Epithelial cell of esophagus (primary cell): Measurements from ENCODE around the gene KXD1.

Experiments
- DNase-seq: peaks from one replicate; pipeline ENCODE4 v3.0.0; 2010; ENCODE audit warnings: low read depth
- H3K4me3 ChIP-seq: 2 replicates; pipeline ENCODE4 v1.5.1; 2011; ENCODE audit warnings: mild to moderate bottlenecking, low read length, control low read depth
- TF ChIP-seq, protein P1 (sequence below): IDR thresholded peaks from 2 replicates; pipeline ENCODE4 v1.5.1; 2011; ENCODE audit warnings: low read depth, mild to moderate bottlenecking, low read length, control low read depth, inconsistent platforms; ENCODE audit not compliant: insufficient read depth; ENCODE audit errors: missing control alignments

The KXD1 gene

DNA sequence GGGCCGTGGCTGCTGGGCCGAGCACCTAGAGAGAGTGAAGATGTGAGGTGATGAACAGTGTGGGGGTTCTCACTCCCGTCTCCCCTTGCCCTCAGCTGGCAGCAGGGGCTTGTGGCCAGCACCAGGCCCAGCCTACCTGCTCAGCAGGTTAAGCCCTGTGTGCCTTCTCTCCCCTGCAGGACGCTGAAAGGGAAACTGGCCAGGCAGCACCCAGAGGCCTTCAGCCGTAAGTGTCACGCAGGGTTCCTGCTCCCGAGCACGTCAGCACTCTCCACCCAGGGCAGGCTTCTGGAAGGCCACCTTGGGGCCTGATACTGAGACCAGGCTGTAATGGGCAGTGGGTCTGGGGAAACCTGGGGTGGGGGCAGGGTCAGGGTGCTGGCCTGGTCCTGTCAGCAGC lies 9.3 kb downstream of the KXD1 start:
- TF ChIP-seq, protein P1, sequence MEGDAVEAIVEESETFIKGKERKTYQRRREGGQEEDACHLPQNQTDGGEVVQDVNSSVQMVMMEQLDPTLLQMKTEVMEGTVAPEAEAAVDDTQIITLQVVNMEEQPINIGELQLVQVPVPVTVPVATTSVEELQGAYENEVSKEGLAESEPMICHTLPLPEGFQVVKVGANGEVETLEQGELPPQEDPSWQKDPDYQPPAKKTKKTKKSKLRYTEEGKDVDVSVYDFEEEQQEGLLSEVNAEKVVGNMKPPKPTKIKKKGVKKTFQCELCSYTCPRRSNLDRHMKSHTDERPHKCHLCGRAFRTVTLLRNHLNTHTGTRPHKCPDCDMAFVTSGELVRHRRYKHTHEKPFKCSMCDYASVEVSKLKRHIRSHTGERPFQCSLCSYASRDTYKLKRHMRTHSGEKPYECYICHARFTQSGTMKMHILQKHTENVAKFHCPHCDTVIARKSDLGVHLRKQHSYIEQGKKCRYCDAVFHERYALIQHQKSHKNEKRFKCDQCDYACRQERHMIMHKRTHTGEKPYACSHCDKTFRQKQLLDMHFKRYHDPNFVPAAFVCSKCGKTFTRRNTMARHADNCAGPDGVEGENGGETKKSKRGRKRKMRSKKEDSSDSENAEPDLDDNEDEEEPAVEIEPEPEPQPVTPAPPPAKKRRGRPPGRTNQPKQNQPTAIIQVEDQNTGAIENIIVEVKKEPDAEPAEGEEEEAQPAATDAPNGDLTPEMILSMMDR = no peak
- no peak for DNase-seq
- H3K4me3 ChIP-seq = no peak overlapping the region

DNA sequence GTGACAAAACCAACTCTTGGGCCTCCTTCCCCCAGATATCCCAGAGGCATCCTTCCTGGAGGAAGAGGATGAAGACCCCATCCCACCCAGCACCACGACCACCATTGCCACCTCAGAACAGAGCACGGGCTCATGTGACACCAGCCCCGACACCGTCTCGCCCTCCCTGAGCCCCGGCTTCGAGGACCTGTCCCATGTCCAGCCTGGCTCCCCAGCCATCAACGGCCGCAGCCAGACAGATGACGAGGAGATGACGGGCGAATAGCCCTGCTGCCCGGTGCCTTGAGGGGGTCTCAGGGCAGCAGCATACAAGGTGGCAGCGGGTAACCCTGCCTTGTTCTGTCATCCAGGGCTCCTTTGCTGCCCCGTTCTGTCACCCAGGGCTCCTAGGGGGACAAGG lies 10.7 kb downstream of the KXD1 start:
- no peak overlapping the region for H3K4me3 ChIP-seq
- DNase-seq = no peak
- TF ChIP-seq, protein P1 = no peak

DNA sequence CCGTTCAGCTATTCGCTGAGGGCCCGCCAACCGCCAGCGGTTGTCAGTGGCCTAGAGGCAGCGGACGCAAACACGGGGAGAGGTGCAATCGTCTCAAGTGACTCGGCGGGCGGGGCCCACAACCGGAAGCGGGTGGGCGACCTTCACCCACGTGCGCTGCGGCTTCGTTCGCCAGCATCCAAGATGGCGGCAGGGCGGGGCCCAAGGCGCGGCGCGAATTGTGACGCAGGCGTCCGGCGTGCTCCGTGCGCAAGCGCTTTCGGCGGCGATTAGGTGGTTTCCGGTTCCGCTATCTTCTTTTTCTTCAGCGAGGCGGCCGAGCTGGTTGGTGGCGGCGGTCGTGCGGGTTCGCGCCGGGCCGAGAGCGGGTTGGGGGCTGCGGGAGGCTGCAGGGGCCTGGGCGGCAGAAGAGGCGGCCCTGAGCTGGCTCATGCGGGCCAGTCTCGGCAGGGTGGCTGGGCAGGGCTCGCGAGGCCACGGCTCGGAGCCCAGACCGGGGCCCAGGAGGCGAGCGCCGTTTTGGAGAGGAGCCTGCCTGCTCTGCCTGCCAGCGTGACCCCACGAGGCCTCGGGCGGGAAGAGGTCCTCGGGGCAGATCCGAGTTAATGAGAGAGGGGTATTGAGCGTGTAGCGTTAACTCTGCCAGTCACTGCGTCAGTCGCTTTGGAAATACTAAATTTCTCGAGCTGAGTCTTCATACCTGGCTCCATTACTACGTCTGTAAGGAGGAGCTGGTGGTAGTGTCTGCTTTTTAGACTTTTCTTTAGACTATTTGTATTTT lies 14.1 kb downstream of the KXD1 start, which contains the start of gene UBA52:
TSS of gene UBA52 (plus strand) at position 294 of the 781 bp plus-strand sequence. CDS start 1,444 bp downstream, outside the sequence.
- peak within 1 kb of the TSS; percentile 98 for H3K4me3 ChIP-seq
- TF ChIP-seq, protein P1 = no peak
- DNase-seq = peak; percentile 99

DNA sequence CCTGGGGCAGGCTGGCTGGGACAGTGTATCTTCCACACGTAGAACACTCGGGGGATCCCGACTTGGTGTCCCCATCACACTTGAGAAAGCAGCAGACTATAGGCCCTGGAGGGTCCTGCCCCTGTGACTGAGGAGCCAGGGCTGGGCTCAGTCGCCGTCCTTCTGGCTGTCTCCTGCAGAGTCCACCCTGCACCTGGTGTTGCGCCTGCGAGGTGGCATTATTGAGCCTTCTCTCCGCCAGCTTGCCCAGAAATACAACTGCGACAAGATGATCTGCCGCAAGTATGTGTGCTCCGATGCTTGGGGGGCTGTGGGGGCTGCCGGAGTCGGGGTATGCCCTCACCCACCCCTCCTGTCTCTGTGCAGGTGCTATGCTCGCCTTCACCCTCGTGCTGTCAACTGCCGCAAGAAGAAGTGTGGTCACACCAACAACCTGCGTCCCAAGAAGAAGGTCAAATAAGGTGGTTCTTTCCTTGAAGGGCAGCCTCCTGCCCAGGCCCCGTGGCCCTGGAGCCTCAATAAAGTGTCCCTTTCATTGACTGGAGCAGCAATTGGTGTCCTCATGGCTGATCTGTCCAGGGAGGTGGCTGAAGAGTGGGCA lies 17.1 kb downstream of the KXD1 start:
- no peak for DNase-seq
- TF ChIP-seq, protein P1 = no peak
- no peak overlapping the region for H3K4me3 ChIP-seq

DNA sequence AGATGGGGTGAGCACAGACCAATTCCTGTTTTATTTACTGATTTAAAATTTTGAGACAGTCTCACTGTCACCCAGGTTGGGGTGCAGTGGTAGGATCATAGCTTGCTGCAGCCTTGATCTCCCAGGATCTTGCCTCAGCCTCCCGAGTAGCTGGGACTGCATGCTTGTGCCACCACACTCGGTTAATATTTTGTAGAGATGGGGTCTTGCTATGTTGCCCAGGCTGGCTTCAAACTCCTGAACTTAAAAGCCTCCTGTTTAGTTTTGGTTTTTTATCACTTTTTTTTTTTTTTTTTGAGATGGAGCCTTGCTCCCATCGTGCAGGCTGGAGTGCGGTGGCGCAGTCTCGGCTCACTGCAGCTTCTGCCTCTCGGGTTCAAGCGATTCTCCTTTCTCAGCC lies 18.7 kb downstream of the KXD1 start:
- DNase-seq = no peak
- TF ChIP-seq, protein P1 = no peak
- no peak overlapping the region for H3K4me3 ChIP-seq

DNA sequence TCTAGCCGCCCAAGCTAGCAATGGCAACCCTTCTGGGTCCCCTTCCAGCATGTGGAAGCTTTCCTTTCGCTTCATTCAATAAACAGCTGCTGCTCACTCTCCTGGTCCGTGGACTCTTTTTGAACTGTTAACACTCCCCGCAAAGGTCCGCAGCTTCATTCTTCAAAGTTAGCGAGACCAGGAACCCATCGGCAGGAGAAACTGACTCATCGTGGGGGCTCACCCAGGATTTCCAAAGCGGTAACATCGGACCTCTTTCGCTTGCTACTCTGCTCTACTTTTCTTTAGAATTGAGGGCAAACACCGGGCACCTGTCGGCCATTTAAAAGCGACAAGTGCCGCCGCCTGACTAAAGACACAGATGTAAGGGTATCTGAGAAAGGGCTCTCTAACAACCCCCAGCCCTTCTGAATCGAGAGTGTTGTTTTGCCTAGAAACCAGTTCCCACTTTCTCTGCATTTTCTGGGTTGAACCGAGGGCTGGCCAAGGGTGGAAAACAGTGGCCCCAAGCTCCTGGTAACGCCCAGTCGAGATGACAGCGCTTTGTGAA lies 19.8 kb downstream of the KXD1 start:
- no peak for DNase-seq
- TF ChIP-seq, protein P1 = no peak
- H3K4me3 ChIP-seq = no peak overlapping the region
